GM12892 (cell line): ENCODE measurements around the gene ANKRD33.

Experiments
- DNase-seq: peaks from one replicate; pipeline ENCODE4 v3.0.0; 2011; ENCODE audit not compliant: insufficient read length
- FAIRE-seq: peaks from 2 replicates; lab custom pipeline; 2011; peaks lifted over from hg19 to GRCh38; lab: Jason Lieb, UNC
- POLR2A ChIP-seq: IDR thresholded peaks from 2 replicates; pipeline ENCODE4 v1.6.1; 2011; ENCODE audit warnings: low read depth, low read length, control low read depth
- POLR2AphosphoS5 ChIP-seq: IDR thresholded peaks from 2 replicates; pipeline ENCODE4 v1.6.1; 2011; ENCODE audit warnings: low read depth, low read length, control low read depth
- TAF1 ChIP-seq: IDR thresholded peaks from 2 replicates; pipeline ENCODE4 v1.6.1; 2011; ENCODE audit warnings: low read depth, mild to moderate bottlenecking, control low read depth, low read length, borderline replicate concordance

Gene ANKRD33

DNA sequence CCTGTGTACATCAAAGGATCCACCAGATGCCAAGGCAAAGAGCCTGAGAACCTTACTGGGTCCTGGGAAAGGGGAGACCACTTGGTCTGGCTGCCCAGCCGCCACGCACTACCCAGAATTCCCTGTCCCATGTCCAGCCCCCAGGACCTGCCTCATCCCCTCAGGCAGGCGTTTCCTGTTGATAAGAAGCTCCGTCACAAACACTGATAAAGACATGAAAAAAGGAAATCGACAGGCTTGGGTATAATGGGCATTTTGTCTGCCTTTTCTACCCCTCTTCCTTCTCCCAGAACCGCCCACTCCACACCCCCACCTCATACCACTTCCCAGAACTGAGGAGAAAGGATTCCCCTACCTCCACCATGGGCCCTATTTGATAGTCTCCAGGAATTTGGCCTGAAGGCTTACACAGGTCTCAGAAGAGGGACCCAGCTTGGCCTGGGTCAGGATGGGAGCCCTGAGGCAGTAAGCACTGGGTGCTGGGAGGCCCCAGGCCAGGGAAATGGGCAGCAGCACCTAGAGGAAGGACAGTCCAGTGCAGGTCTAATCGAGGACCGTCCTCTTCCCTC, 38.2 kb downstream of the ANKRD33 start:
- no peak for FAIRE-seq
- TF ChIP-seq POLR2A (no peak), TAF1 (no peak), POLR2AphosphoS5 (no peak)
- no peak for DNase-seq

DNA sequence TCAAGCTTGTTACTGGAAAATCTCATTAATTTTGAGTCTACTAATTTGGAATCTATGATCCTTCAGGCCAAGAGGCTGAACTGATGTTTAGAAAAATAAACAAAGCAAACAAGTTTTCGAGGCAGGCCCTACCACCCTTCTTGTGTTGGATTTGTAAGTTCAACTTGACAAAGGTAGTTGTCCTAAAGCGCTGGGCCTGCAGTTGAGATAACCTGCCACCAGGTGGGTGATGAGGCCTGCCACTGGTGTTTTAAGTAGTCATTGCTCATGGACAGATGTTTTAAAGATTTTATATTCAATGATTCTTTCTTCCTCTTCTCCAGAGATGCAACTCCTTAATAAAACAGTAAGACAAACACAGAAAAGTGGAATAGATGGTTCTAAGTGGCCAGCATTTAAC, 38.8 kb downstream of the ANKRD33 start:
- no peak for FAIRE-seq
- TF ChIP-seq TAF1 (no peak), POLR2A (no peak)
- DNase-seq = no peak

DNA sequence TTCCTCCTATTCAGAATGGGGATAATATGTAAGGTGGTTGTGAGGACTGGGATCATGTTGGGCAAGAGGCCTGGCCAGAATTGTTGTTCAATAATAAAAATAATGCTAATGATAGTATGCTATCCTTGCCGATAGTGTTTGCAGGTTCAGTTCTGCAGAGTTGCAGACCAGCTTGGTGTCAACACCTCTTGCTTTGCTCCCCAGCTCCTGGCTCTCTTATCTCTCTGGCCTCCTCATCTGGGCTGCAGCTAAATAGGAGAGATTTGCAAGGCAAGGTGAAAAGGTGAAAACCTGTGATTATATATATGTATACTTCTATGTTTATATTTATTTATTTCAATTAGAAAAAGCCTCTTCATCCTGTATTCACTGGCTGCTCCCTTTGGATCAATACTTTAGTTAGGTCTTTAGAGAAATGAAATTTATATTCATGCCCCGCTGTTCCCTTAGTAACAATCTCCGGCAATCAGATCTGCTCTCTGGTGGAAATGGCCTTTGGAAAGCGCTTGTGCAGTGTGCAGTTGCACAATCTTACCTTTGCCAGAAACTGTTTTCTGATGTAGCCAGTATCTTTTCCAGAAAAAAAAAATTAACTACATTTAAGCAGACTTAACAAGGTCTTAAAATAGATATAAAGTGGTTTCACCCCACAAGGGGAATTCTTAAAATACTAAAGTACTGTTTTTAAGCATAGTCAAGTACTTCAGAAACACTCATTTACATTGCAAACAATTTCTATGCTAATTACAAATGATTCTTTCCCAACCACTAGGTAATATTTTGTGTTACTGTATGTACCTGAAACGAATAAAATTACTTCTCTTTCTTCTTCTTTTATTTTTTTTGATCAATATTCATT, 44.5 kb downstream of the ANKRD33 start:
- no peak for FAIRE-seq
- TF ChIP-seq POLR2AphosphoS5 = no peak
- TF ChIP-seq TAF1 = no peak
- DNase-seq = no peak

DNA sequence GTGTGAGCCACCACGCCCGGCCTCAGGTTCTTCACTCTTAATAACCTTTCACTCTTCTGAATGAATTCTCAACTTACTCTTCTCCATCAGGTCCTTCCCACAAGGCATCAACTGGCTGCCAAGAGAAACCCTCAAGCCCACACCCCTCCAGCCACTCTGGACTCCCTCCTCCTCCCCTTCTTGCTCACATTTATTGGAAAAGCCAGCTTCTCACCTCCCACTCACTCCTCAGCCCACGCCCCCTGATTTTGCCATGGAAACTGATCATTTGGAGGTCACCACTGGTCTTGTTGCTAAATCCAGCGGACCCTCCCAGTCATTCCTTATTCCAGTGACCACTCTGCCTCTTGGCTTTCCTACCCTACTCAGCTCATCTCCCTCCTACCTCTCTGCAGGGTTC, 46.2 kb downstream of the ANKRD33 start:
- DNase-seq (no peak), FAIRE-seq (no peak)
- TF ChIP-seq TAF1 = no peak
- TF ChIP-seq POLR2AphosphoS5 = no peak
- TF ChIP-seq POLR2A = no peak

DNA sequence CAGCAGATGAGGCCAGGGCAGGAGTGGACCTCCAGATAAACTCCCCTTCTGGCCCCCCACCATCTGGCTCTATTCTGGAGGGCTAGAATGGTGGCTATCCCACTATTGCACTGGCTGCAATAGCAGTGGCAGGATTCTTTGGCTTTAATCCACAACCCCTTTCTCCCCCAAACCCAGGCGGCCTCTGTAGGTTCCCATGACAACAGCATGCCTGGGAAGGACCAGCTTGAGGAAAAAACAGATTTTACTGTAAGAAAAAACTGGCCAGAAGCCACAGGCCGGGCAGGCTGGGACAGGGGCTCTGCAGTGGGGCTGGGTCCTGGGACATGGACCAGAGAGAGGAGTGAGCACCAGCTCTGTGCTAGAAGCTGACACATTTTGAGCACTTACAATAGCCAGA, 50.0 kb downstream of the ANKRD33 start:
- TF ChIP-seq POLR2AphosphoS5 (no peak), TAF1 (no peak), POLR2A (no peak)
- FAIRE-seq (no peak), DNase-seq (no peak)

DNA sequence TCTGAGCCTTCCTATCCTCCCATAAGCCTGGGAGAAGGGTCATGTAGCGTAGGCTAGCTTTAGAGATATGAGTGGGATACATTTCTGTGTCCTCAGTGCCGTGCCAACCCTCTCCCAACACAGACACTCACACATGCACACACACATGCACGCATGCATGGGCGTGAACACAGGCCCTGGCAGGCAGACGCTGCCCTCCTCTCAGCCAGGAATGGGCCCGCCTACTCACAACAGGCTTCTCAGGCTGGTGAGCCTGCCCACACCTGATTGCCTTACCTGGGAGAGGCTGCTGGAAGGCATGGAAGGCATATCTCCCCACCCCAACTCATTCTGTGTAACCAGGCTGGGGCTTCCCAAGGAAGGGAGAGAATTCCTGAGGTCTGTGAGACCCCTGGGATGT, 50.8 kb downstream of the ANKRD33 start:
- TF ChIP-seq POLR2AphosphoS5 = no peak
- no peak for TF ChIP-seq POLR2A
- TF ChIP-seq TAF1 = no peak
- FAIRE-seq (no peak), DNase-seq (no peak)

DNA sequence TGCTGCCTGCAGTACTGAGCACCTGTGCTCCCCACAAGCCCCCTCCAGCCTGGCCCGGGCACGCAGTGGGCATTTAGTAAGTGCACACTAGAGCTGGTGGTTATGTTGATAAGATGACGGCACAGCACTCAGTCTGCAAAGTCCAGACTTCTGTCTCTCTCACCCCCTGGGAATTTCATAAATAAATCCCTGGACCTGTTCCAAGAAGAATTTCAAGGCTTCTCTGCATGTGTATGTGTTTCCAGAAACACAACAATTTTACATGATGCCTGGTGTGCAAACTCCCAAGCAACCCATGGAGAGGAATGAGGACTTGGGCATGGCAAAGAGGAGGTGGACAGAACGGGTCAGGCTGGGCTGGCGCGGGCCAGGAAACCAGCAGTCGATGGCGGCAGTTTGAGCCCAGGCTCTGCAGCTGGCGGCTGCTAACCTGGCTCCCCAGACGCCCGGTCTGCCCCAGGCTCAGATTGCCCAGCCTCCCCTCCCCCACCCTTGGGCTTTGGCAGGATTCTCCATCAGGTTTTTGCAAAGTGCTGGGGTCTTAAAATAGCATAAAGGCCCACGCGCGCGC, 53.2 kb downstream of the ANKRD33 start:
- no peak for TF ChIP-seq TAF1
- TF ChIP-seq POLR2A = no peak
- TF ChIP-seq POLR2AphosphoS5 = no peak
- no peak for FAIRE-seq
- DNase-seq = no peak
